ENCODE measurements around the gene KDM3A.
"Not testable (repeated sequence)": the region's sequence is repeated elsewhere in the genome, so short reads cannot be mapped to it uniquely, and the experiment has no call there.

The KDM3A gene

GRCh38 chr2:86491088-86491487 lies 49.9 kb downstream of the KDM3A start:
- no peak for TF ChIP-seq CTCF (IDR thresholded peaks at IDR 0.05; ENCODE audit: low read depth, low read length, missing control alignments)

GRCh38 chr2:86492048-86492453 lies 50.9 kb downstream of the KDM3A start:
- DNase-seq (ENCODE audit: low read depth), result no peak
- no peak overlapping the region for H3K4me3 ChIP-seq (ENCODE audit: low read depth, low read length)
- TF ChIP-seq CTCF (IDR thresholded peaks at IDR 0.05; ENCODE audit: low read depth, low read length, missing control alignments), result no peak

More at GRCh38 chr2:86491088-86491487, 49.9 kb downstream of the KDM3A start:
- no peak for DNase-seq (ENCODE audit: low read depth)
- H3K4me3 ChIP-seq (ENCODE audit: low read depth, low read length), result no peak overlapping the region

- not testable (repeated sequence) for DNase-seq (ENCODE audit: low read depth); H3K4me3 ChIP-seq (ENCODE audit: low read depth, low read length)
Observed at GRCh38 chr2:86496391-86496790, 55.2 kb downstream of the KDM3A start.

DNA sequence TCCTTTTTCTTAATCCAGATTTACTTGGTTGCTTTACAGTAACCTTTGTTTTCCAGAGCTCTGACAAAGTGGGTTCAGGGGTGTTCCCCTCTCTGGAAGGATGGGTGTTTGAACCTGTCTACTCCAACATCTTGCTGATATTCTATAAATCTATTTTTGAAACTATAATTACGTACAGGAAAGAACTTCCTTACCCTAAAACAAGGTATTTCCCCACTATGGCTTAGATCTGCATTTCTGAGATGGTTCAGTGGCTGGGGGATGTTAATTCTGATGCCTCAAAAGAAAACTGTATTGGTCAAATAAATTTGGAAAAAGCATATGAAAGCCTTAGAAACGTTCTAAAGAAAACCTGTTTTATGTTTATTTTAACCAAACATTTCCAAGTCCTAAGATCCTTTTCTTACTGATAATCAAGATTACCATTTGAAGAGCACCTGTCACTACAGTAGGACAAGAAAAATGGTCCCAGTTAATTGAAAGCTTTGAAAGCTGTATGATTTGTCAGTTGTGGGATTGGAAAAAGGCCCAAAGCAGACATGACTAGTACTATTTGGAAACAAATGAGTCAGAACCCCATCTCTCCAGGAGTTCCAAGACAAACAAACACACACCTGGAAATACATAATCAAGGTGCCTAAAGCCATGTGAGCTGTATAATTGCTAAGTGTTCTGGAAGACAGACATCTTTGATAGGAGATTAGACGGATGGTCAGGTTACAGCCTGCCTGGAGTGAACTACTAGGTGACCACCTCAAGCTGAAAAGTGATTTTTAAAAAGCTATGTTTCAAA lies 57.5 kb downstream of the KDM3A start:
- H3K4me3 ChIP-seq (ENCODE audit: low read depth, low read length), result no peak overlapping the region
- no peak for TF ChIP-seq CTCF (IDR thresholded peaks at IDR 0.05; ENCODE audit: low read depth, low read length, missing control alignments)
- DNase-seq (ENCODE audit: low read depth), result no peak

- no peak for TF ChIP-seq CTCF (IDR thresholded peaks at IDR 0.05; ENCODE audit: low read depth, low read length, missing control alignments)
- DNase-seq (ENCODE audit: low read depth), result no peak
- H3K4me3 ChIP-seq (ENCODE audit: low read depth, low read length), result no peak overlapping the region
Observed at GRCh38 chr2:86499326-86499725, 58.2 kb downstream of the KDM3A start.

DNA sequence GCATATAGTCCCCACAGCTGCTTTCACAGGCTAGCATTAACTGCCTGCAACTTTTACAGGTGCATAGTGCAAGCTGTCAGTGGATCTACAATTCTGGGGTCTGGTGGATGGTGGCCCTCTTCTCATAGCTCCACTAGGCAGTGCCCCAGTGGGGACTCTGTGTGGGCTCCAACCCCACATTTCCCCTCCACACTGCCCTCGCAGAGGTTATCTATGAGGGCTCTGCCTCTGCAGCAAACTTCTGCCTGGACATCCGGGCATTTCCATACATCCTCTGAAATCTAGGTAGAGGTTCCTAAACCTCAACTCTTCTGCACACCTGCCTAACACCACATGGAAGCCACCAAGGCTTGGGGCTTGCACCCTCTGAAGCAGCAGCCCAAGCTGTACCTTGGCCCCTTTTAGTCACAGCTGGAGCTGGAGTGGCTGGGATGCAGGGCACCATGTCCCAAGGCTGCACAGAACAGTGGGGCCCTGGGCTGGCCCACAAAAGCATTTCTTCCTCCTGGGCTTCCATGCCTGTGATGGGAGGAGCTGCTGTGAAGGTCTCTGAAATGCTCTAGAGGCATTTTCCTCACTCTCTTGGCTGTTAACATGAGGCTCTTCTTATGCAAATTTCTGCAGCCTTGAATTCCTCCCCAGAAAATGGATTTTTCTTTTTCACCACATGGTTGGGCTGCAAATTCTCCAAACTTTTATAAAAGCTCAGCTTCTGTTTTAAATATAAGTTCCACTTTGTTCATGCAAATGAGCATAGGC lies 59.3 kb downstream of the KDM3A start:
- TF ChIP-seq CTCF (IDR thresholded peaks at IDR 0.05; ENCODE audit: low read depth, low read length, missing control alignments), result no peak
- DNase-seq (ENCODE audit: low read depth), result no peak
- no peak overlapping the region for H3K4me3 ChIP-seq (ENCODE audit: low read depth, low read length)

DNA sequence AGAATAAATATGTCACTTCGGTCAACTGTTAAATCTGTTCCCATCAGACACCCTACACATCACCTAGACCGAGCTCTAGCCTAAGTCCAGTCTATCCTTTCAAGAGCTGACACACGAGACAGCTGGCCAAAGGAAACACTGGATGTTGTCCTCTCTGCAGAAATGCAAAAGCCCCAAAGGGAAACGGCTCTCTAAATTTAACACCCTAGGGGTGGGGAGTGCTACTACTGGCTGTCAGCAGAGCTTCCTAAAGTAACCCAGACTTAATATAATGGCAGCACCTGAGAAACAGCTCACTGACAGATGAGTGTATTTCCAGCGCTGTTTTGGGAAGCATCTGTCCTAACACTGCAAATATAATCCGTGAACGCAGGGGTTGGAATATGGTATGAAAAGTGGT lies 66.4 kb downstream of the KDM3A start:
- no peak overlapping the region for H3K4me3 ChIP-seq (ENCODE audit: low read depth, low read length)
- no peak for DNase-seq (ENCODE audit: low read depth)
- no peak for TF ChIP-seq CTCF (IDR thresholded peaks at IDR 0.05; ENCODE audit: low read depth, low read length, missing control alignments)
